ENCODE measurements around the gene ZSWIM1. TPM values are rescaled to one million over a fixed set of nuclear protein-coding genes. Genes with fewer than 3 reads are reported as not detected.
A peak's percentile ranks its signal among the peaks of the same experiment; 100 is the strongest.

Gene ZSWIM1
- total and polyA plus RNA-seq, 2 experiments from 2014 or later: 11.7 to 13.5 TPM

DNA sequence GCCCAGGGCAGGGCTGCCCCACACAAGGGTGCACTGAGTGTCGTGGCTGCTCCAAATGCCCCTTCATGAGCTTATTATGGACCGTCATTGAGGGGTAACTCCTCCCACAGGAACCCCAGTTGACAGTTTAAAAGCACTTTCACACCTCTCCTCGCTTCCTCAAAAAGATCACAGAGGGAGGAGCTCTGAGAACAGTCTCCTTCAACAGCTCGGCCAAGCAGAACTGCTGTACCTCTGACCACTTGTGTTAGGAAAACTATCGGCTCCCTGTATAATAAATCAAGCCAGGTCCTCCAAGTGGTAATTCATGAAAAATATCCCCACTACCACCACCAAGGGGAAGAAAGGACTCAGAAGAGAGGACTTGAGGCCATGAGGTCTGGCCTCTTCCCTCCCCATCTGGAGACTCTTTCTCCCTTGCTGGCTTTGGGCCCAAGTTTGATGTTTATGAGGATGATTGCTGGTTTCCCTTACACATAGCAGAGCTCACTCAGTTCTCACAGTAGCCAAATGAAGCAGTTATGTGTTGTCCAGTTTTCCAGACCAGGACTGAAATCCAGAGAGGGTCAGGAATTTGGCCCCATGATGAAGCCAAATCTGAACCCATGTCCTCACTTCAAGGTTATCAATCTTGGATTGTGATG, 38.7 kb upstream of the ZSWIM1 start:
- TF ChIP-seq, protein P1, sequence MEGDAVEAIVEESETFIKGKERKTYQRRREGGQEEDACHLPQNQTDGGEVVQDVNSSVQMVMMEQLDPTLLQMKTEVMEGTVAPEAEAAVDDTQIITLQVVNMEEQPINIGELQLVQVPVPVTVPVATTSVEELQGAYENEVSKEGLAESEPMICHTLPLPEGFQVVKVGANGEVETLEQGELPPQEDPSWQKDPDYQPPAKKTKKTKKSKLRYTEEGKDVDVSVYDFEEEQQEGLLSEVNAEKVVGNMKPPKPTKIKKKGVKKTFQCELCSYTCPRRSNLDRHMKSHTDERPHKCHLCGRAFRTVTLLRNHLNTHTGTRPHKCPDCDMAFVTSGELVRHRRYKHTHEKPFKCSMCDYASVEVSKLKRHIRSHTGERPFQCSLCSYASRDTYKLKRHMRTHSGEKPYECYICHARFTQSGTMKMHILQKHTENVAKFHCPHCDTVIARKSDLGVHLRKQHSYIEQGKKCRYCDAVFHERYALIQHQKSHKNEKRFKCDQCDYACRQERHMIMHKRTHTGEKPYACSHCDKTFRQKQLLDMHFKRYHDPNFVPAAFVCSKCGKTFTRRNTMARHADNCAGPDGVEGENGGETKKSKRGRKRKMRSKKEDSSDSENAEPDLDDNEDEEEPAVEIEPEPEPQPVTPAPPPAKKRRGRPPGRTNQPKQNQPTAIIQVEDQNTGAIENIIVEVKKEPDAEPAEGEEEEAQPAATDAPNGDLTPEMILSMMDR (IDR thresholded peaks at IDR 0.05; ENCODE audit: low read depth, low read length): no peak
- DNase-seq (ENCODE audit: low read depth in 1 of 2, low spot score in 1 of 2): peak in 1 of 2 donors; percentile 63
- H3K9me3 ChIP-seq (ENCODE audit: low read depth): no peaks in the 10 kb centered on the region
- no peaks in the 10 kb centered on the region for H3K27me3 ChIP-seq
- peaks cover 31% of the 10 kb centered on the region for H3K36me3 ChIP-seq
- no peak overlapping the region for H3K4me3 ChIP-seq
- peak overlapping the region; percentile 74 for H3K27ac ChIP-seq
- H3K4me1 ChIP-seq (ENCODE audit: low read depth): peaks cover under 1% of the 10 kb centered on the region

DNA sequence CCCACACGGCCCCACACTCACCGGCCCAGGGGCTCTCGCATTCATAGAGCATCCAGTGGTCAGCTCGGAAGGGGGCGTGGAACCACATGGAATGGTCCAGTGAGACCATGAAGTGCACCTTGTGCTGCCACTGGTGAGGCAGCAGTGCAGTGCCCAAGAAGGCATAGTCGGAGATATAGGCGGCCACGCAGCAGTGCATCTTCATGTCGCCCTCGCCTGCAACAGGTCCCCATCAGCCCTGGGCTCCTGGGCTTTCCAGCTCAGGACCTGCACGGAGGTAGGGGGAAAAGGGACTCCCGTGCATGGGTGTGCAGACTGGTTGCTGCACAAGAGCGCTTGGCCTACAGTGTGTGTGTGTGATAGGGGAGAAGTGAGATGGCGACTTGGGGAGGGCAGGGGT, 37.5 kb upstream of the ZSWIM1 start:
- H3K27me3 ChIP-seq: no peaks in the 10 kb centered on the region
- TF ChIP-seq, protein P1 (IDR thresholded peaks at IDR 0.05; ENCODE audit: low read depth, low read length): no peak
- peak overlapping the region; percentile 74 for H3K27ac ChIP-seq
- H3K4me1 ChIP-seq (ENCODE audit: low read depth): no peaks in the 10 kb centered on the region
- no peak overlapping the region for H3K4me3 ChIP-seq
- H3K9me3 ChIP-seq (ENCODE audit: low read depth): no peaks in the 10 kb centered on the region
- H3K36me3 ChIP-seq: peaks cover 31% of the 10 kb centered on the region
- no peak for DNase-seq (ENCODE audit: low read depth in 1 of 2, low spot score in 1 of 2)

DNA sequence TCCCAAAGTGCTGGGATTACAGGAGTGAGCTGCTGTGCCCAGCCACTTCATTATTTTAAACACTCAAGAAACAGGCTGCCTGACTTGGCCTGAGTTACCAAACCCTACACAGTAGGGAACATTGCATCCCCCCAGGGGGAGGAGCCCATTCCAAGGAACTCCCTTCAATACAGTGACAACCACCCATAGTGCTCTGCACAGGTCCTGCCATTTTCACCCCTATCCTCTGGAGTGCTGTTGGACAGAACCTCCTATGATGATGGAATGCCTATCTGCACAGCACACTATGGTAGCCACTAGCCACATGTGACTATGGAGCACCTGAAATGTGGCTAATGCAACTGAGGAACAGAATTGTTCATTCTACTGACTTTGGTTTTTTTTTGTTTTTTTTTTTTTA, 35.6 kb upstream of the ZSWIM1 start:
- no peak for DNase-seq (ENCODE audit: low read depth in 1 of 2, low spot score in 1 of 2)
- Histone ChIP-seq H3K9me3 (ENCODE audit: low read depth) (no peaks in the 10 kb centered on the region), H3K27ac (no peak overlapping the region), H3K4me3 (no peak overlapping the region), H3K36me3 (peaks cover 34% of the 10 kb centered on the region), H3K27me3 (no peaks in the 10 kb centered on the region), H3K4me1 (ENCODE audit: low read depth) (no peaks in the 10 kb centered on the region)
- TF ChIP-seq, protein P1 (IDR thresholded peaks at IDR 0.05; ENCODE audit: low read depth, low read length): no peak

DNA sequence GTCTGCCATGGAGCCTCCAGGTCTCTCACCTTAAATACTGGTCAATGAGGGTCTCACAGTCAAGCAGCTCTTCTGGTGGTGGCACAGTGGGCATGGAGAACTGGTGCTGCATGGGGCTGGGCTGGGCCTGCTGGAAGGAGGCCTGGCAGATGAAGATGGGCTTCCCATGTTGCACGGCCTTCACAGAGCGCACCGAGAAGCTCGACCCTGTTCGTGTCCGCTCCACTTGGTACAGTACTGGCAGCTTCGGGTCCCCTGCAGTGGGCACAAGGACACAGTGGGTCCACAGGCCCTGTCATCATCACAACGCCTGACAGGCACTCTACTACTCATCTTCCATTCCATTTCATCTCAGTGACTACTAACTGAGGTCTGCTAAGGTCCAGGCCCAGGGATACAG, 32.6 kb upstream of the ZSWIM1 start:
- Histone ChIP-seq H3K27ac (no peak overlapping the region), H3K4me1 (ENCODE audit: low read depth) (peaks cover 9% of the 10 kb centered on the region), H3K9me3 (ENCODE audit: low read depth) (no peaks in the 10 kb centered on the region), H3K36me3 (peaks cover 16% of the 10 kb centered on the region), H3K27me3 (no peaks in the 10 kb centered on the region), H3K4me3 (no peak overlapping the region)
- DNase-seq (ENCODE audit: low read depth in 1 of 2, low spot score in 1 of 2): no peak
- TF ChIP-seq, protein P1 (IDR thresholded peaks at IDR 0.05; ENCODE audit: low read depth, low read length): no peak

DNA sequence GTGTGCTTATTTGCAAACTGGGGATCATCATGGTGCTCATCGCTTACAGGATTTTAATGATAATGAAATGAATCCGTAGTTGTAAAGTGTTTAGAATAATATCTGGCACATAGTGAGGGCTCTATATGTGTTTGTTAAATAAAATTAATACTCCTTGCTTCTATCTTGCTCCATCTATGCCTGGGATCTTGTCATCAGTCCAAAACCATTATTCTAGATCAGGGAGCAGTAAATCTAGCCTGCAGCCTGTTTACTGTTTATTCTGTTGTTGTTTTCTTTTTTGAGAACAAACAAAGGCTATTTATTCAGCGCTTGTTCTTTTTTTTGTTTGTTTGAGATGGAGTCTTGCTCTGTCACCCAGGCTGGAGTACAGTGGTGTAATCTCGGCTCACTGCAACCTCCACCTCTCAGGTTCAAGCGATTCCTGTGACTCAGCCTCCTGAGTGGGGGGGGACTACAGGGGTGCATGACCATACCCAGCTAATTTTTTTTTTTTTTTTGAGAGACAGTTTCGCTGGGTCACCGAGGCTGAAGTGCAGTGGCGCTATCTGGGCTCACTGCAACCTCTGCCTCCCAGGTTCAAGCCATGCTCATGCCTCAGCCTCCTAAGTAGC, 32.0 kb upstream of the ZSWIM1 start:
- Histone ChIP-seq H3K9me3 (ENCODE audit: low read depth) (no peaks in the 10 kb centered on the region), H3K4me1 (ENCODE audit: low read depth) (peaks cover 9% of the 10 kb centered on the region), H3K27ac (no peak overlapping the region), H3K4me3 (no peak overlapping the region), H3K36me3 (peaks cover 9% of the 10 kb centered on the region), H3K27me3 (no peaks in the 10 kb centered on the region)
- no peak for DNase-seq (ENCODE audit: low read depth in 1 of 2, low spot score in 1 of 2)
- TF ChIP-seq, protein P1 (IDR thresholded peaks at IDR 0.05; ENCODE audit: low read depth, low read length): no peak
